GM20000 (cell line): ENCODE results near the gene FBLN1.

Source experiments
- DNase-seq: peaks from one replicate; pipeline ENCODE4 v3.0.0; 2012; ENCODE audit warnings: low spot score
- CTCF ChIP-seq: IDR thresholded peaks from 2 replicates; pipeline ENCODE4 v1.5.1; 2012; ENCODE audit warnings: mild to moderate bottlenecking, control low read depth; ENCODE audit errors: extremely low read depth, missing control alignments

The FBLN1 gene

GRCh38 chr22:45470871-45471270 is 31.8 kb upstream of the FBLN1 start:
- DNase-seq = no peak
- no peak for TF ChIP-seq CTCF

GRCh38 chr22:45472426-45472825 is 30.3 kb upstream of the FBLN1 start:
- no peak for TF ChIP-seq CTCF
- DNase-seq = no peak

GRCh38 chr22:45473626-45474237 is 29.0 kb upstream of the FBLN1 start:
- TF ChIP-seq CTCF = no peak
- DNase-seq = no peak

GRCh38 chr22:45475063-45475747 is 27.5 kb upstream of the FBLN1 start:
- DNase-seq = no peak
- TF ChIP-seq CTCF = no peak

- DNase-seq = no peak
- no peak for TF ChIP-seq CTCF
These were observed 26.7 kb upstream of the FBLN1 start for GRCh38 chr22:45475851-45476514.

GRCh38 chr22:45476814-45477213 is 25.9 kb upstream of the FBLN1 start:
- no peak for DNase-seq
- TF ChIP-seq CTCF = no peak
